ENCODE data around the gene RNF128.

RNF128 gene

GRCh38 chrX:106726485-106727437, at the start of gene RNF128:
RNF128 (plus strand) TSS chrX:106726701; CDS start chrX:106726914, 213 bp downstream.
- in situ Hi-C loops (cut with HindIII; ENCODE audit: low sequenced_read_pairs): no loop called here

DNA sequence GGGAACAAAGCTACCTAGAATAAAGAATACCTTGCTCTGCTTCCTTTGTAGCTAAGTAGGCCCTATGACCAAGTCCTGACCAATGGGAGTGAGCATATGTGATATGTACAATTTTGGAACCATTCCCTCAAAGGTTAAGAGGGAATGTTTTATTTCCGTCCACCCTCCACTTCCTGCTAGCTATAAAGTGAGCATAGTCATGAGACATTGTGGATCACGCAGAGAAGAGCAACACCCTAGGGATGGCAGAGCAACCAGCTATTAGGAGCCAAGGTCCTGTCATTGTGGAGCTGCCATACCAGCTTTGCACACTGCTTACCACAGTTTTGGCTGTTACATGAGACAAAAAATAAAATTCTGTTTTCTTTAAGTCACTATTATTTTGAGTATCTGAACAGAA, 45.8 kb upstream of the RNF128 start:
- in situ Hi-C loops (cut with HindIII; ENCODE audit: low sequenced_read_pairs): no loop called here

DNA sequence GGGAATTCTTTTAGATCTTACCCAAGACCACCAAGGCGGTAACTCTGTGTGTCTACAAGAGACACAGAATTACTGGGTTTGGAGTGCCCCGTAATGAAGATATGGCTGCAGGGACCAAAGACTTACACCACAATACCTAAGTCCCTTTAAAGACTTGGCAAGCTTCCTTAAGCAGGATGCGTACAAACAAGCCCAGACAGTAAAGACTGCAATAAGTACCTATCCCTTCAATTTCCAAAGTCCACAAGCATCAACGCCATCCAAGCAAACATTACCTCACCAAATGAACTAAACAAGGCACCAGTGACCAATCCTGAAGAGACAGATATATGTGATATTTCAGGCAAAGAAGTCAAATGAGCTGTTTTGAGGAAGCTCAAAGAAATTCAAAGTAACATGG, 42.3 kb upstream of the RNF128 start:
- in situ Hi-C loops (cut with HindIII; ENCODE audit: low sequenced_read_pairs): no loop called here

GRCh38 chrX:106692425-106693065, 34.0 kb upstream of the RNF128 start:
- in situ Hi-C loops (cut with HindIII; ENCODE audit: low sequenced_read_pairs): no loop called here

DNA sequence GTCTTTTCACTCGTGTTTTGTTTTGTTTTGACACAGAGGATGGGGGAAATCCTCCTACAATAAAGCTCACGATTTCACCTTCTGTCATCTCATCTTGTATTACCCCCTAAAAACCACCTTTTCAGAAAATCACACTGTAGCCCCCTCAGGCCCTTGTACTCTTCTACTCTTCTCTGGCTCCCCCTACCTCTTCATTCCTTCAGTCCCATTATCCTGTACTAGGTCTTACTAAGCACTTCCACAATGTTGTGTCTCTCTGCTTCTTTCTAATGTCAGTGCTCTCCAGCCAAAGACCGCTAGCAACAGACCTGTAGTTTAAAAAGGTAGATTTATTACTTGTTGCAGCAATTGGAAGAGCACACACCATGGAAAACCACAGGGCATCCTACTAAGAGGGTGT, 30.0 kb upstream of the RNF128 start:
- in situ Hi-C loops (cut with HindIII; ENCODE audit: low sequenced_read_pairs): no loop called here

GRCh38 chrX:106698693-106699092, 27.8 kb upstream of the RNF128 start:
- in situ Hi-C loops (cut with HindIII; ENCODE audit: low sequenced_read_pairs): no loop called here

GRCh38 chrX:106702636-106703035, 23.9 kb upstream of the RNF128 start:
- in situ Hi-C loops (cut with HindIII; ENCODE audit: low sequenced_read_pairs): no loop called here

- in situ Hi-C loops (cut with HindIII; ENCODE audit: low sequenced_read_pairs): no loop called here
Observed at GRCh38 chrX:106706466-106706865, 20.0 kb upstream of the RNF128 start.

DNA sequence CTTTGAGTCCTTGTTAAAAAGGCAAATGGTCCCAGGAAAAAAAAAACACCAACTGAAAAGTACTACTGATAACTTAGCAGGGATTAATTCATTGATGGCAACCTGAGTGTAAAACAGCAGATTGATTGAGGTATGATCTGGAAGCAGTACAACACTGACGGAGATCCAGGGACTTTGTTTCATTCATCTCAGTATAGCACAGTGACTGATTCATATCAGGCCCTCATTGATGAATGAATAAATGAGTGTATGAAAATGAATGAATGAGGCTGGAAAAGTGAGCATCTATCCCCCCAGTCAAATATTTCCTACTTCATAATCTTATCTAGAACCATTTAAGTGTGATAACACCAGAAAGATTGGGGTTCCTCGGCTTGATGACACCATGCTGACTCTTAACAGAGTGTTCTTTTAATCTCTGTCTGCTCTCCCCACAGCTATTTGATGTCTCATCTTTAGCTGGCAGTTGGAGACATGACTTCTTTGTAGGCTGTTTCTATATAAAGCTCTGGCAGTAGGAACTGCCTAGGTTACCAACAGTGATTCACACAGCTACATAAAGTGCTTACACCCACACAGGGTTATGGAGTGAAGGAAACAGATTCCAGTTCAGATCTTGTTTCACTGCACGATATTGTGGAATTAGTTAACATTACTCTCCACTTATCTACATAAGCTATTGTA, 18.6 kb upstream of the RNF128 start:
- in situ Hi-C loops (cut with HindIII; ENCODE audit: low sequenced_read_pairs): no loop called here

- in situ Hi-C loops (cut with HindIII; ENCODE audit: low sequenced_read_pairs): no loop called here
Observed at GRCh38 chrX:106710771-106711170, 15.7 kb upstream of the RNF128 start.

DNA sequence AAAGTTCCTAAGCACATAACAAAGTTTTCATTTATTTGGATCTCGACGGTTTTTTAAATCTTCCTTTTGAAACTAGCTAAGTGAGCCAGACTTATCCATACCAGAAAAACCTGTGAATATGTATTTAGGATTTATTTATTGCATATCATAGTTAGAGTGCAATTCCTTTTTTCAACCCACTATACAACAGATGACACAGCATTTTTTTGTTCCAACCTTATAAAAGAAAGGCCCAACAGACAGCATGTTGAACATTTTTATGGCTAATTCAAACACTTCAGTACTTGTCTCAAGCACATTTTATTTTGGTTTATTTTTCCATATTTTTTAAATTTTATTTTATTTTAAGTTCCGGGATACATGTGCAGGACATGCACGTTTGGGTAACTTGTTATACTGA, 15.1 kb upstream of the RNF128 start:
- in situ Hi-C loops (cut with HindIII; ENCODE audit: low sequenced_read_pairs): no loop called here

DNA sequence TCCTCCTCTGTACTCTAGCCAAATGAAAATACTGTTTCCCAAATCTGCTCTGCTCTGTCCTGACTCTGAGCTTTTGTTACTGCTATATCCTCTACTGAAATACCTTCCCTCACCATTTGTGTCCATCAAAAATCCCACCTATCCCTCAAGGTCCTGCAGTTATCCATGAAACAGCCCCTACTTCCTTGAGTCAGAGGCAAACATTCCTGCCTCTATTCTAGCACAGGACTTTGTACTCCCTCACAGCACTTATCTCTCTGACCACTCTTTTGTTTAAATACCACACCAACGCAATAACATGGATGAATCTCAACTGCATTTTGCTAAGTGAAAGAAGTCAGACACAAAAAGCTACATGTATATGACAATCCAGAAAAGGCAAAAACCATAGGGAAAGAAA, 10.5 kb upstream of the RNF128 start:
- in situ Hi-C loops (cut with HindIII; ENCODE audit: low sequenced_read_pairs): no loop called here

- in situ Hi-C loops (cut with HindIII; ENCODE audit: low sequenced_read_pairs): no loop called here
Observed at GRCh38 chrX:106716463-106716862, 10.0 kb upstream of the RNF128 start.

DNA sequence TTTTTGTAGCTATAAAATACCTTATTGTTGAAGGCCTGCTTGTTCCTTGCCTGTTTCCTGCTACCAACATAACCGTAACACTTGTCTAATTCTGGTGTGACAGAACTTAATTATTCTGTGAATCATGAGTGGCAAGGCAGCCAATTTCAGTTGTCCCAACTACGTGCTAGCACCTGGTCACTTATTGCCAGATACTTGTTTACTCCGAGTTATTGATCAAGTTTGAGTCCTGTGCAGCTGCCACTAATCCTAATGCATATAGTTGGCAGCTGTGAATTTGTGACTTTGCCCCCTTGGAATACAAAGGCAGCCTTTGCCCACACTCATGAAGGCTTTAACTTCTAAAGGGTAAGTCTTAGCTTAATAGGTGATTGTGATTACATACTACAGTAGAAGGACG, 7.8 kb upstream of the RNF128 start:
- in situ Hi-C loops (cut with HindIII; ENCODE audit: low sequenced_read_pairs): no loop called here

DNA sequence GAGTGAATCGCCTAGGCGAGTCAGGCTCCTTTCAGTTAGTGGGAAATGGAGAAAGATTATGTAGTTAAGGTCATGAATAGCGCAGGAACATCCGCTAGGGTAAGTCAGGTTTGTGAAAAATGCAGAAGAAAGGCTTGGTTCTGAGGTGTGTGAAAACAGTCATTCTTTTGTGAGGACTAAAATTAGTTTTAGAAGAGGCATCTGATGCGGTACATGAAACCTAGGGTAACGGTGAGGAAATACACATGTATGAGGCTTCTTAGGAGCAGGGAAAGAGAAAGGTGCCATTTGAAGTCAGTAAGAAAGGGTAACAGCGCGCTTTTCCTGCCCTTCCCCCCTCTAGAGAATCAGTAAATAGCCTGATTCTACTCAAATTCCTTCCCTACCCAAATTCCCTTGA, 570 bp upstream of the RNF128 start:
- in situ Hi-C loops (cut with HindIII; ENCODE audit: low sequenced_read_pairs): no loop called here

DNA sequence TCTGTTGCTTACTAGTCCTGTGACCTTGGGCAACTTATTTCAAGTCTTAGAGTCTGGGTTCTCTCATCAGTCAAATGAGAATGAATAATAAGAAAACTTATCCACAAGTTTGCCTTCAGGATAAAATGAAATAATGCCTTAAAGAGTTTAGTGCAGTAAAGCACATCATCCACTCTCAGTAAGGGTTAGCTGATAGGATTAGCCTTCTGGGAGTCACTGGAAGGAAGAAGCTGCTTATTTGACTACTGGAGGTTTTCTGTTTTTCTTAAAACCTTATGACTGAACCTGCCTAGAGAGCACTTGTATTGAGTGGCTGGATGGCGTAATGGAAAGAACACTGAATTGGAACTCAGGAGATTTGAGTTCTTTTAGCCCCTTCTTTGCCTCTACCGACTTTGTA, 1.8 kb downstream of the RNF128 start:
- in situ Hi-C loops (cut with HindIII; ENCODE audit: low sequenced_read_pairs): no loop called here

DNA sequence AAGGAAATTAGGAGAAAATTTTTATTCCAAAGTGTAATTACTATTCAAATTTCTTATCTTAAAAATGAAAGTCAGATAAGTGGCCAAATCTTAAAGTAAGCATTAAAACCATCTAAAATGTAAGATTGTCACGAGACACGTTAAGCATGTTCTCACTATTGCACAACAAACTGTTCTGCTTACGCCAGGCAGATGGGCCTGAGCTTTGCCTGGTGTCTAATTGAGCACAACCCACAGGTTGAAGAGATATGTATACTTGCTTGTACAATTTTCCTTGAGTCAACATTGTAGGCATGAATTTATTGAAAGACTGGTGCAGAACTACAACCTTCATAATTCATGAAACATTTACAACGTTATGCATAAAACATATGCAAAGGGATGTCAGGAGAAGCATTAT, 3.9 kb downstream of the RNF128 start:
- in situ Hi-C loops (cut with HindIII; ENCODE audit: low sequenced_read_pairs): no loop called here

- in situ Hi-C loops (cut with HindIII; ENCODE audit: low sequenced_read_pairs): no loop called here
Observed at GRCh38 chrX:106731590-106731989, 5.1 kb downstream of the RNF128 start.

DNA sequence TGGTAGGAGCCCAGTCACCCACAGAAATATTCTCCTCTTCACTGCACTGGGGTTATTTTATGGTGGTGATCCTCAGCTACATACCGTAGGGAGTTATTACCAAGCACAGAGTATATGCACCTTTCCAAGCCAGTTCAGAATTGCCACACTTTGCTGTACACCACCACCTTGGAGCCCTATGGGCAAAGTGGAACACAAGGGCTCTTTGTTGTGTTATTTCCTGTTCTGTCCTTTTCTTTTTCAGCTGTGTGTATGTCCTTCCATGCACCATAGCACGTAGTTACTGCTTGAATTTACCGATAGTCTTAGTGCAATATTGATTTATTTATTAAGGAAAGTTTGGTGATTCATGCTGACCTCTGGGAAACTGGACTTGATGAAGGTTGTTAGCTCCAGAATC, 8.3 kb downstream of the RNF128 start:
- in situ Hi-C loops (cut with HindIII; ENCODE audit: low sequenced_read_pairs): no loop called here

DNA sequence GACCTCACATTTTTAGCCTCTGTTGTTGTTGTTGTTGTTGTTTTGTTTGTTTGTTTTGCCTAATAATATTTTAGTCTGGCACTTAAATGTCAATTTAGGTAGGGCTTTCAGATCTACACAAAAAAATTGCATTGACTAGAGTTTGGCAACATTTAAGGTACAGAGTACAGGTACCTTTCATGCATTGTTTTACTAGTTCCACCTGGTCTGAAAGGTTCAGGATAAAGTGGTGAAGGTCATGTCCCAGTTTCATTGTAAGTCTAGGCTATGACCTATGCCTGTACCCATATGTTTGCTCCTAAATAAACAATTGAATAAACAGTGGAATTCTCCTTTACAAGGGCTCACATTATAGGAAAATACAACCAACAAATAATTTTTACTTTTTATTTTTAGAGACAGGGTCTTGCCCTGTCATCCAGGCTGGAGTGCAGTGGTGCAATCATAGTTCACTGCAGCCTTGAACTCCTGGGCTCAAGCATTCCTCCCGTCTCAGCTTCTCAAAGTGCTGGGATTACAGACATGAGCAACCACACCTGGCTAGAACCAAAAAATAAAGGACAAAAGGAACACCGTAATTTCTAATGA, 13.8 kb downstream of the RNF128 start:
- in situ Hi-C loops (cut with HindIII; ENCODE audit: low sequenced_read_pairs): no loop called here

DNA sequence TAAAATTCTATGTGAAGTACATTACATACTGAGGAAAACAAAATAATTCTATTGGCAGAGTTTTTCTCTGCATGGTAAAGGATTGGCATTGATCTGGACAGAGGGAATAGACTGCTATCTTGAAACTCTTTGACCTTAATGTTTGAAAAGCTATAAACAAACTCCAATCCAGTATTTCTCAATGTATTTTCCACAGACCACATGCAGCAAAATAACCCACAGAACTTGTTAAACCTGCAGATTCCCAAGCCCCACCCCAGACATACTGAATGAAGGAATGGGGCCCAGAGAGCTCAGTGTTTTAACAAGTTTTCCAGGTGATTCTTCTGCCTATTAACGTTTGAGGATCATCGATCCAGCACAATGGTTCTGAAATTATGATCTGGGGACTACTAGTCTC, 15.7 kb downstream of the RNF128 start:
- in situ Hi-C loops (cut with HindIII; ENCODE audit: low sequenced_read_pairs): no loop called here
